Pancreas (tissue), 10 donors: ENCODE measurements around the gene ZNF334. TPM values are rescaled to one million over a fixed set of nuclear protein-coding genes. Genes with fewer than 3 reads are reported as not detected.

Experiments used
- ATAC-seq, 4 donors: fragments of 200-7000 bp; cut with Tn5 transposase; one replicate each; pipeline versions ENCODE4 v1.8.0 to v1.9.1; 2020; ENCODE audit warnings: mild to moderate bottlenecking in 4 of 4, moderate library complexity in 4 of 4
- DNase-seq, 6 donors: peaks; one replicate each; pipeline ENCODE4 v3.0.0-alpha.2; 2020
- FAIRE-seq: peaks from 2 replicates; lab custom pipeline; 2012; peaks lifted over from hg19 to GRCh38; lab: Jason Lieb, UNC
- H3K27ac ChIP-seq, 4 donors: fragments of 200-600 bp; sonication (generic); 1 replicate in 3 of 4; 2 replicates in 1 of 4; pipeline versions ENCODE4 v1.5.0 to v1.8.0; 2020
- H3K27me3 ChIP-seq, 4 donors: fragments of 200-600 bp; one replicate each; pipeline ENCODE4 v1.8.0; 2021
- H3K36me3 ChIP-seq, 3 donors: fragments of 200-600 bp; sonication (generic) in 1 of 3; one replicate each; pipeline versions ENCODE4 v1.5.0 to v1.8.0; 2020 to 2021
- H3K4me1 ChIP-seq, 3 donors: fragments of 200-600 bp; one replicate each; pipeline ENCODE4 v1.8.0; 2021
- H3K4me3 ChIP-seq, 4 donors: fragments of 200-600 bp; sonication (generic) in 2 of 4; one replicate each; pipeline versions ENCODE4 v1.5.0 to v1.8.0; 2020 to 2021
- H3K9me3 ChIP-seq, 4 donors: fragments of 200-600 bp; one replicate each; pipeline ENCODE4 v1.8.0; 2021
- CTCF ChIP-seq, 4 donors: fragments of 200-600 bp; sonication (generic) in 3 of 4; IDR thresholded peaks; one replicate each; pipeline versions ENCODE4 v1.5.0 to v1.8.0; 2021; ENCODE audit warnings: antibody characterized with exemption in 4 of 4
- WGBS, 2 donors: extraction: QIAGEN DNeasy Blood & Tissue Kit; methylation state at CpG; one replicate each; pipeline ENCODE4 v1.1.7; 2013; 5-methylcytosine and 5-hydroxymethylcytosine counted together
- intact Hi-C, 3 donors: fragments of 100-400 bp; cut with DNase I; formaldehyde crosslinking; loops; one replicate each; pipeline versions ENCODE4 v1.11.1 to v1.14.2; 2022
- polyA plus RNA-seq, 2 donors: library from polyadenylated mRNA; stranded (reverse); fragments of 200-250 nt; gene quantifications; one replicate each; pipeline ENCODE4 v1.2.3, GENCODE V29; 2013
- total RNA-seq, 6 donors: library from RNA; stranded (reverse); fragmentation: NEBNext Ultra II Directional in 4 of 6; extraction: Animal tissue kit (Norgen Biotek cat#: 25700) in 4 of 6; gene quantifications; one replicate each; pipeline versions ENCODE4 v1.2.1 to v1.2.4, GENCODE V29; 2021 to 2023
- donor health status: healthy with polysubstance abuse.
- donor health status: DM: no; HTN: no; CAD: no; lungs with moderate emphysema.
- donor health status: DM: no; HTN: no; CAD: no.
- donor health status: control.
- donor health status: control.
- donor health status: Bipolar disorder and iron deficiency.
- donor health status: DM: yes; HTN: yes; CAD: no.
- donor health status: DM: no; HTN: no; CAD: no.
- donor health status: DM: no; HTN: no; CAD: no.
- donor health status: DM: yes; HTN: yes; CAD: no.

ZNF334 gene
- total and polyA plus RNA-seq, 8 donors = 2.6 to 11.6 (median 4.3) TPM

DNA sequence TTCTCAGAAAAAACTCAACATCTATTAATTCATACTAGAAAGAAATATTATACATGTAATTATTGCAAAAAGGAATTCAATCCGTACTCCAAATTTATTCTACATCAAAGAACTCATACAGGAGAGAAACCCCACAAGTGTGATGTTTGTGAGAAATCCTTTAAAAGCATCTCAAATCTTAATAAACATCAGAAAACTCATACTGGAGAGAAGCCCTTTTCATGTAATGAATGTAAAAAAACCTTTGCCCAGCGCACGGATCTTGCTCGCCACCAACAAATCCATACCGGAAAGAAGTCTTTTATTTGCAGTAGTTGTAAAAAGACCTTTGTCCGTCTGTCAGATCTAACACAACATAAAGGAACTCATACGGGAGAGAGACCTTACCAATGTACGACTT is 22.0 kb downstream of the ZNF334 start:
- Histone ChIP-seq H3K4me1 (no peaks in the 10 kb centered on the region), H3K27me3 (no peaks in the 10 kb centered on the region), H3K36me3 (no peaks in the 10 kb centered on the region), H3K4me3 (no peak overlapping the region), H3K27ac (no peak overlapping the region), H3K9me3 (no peaks in the 10 kb centered on the region)
- ATAC-seq = no peak
- 84 to 95% methylated on average over 8 of the region's 8 CpGs for WGBS, 2 donors
- intact Hi-C loops = no loop called here
- DNase-seq = no peak
- FAIRE-seq = no peak
- TF ChIP-seq CTCF (IDR thresholded peaks at IDR 0.05) = no peak

GRCh38 chr20:46488451-46488850 is 24.9 kb downstream of the ZNF334 start:
- DNase-seq = no peak
- TF ChIP-seq CTCF (IDR thresholded peaks at IDR 0.05) = no peak
- ATAC-seq = no peak
- Histone ChIP-seq H3K4me1 (no peaks in the 10 kb centered on the region), H3K27ac (no peak overlapping the region), H3K36me3 (no peaks in the 10 kb centered on the region), H3K9me3 (no peaks in the 10 kb centered on the region), H3K27me3 (no peaks in the 10 kb centered on the region), H3K4me3 (no peak overlapping the region)
- 91 to 95% methylated on average over 3 of the region's 3 CpGs for WGBS, 2 donors
- intact Hi-C loops = no loop called here
- no peak for FAIRE-seq

- DNase-seq (no peak), FAIRE-seq (no peak), ATAC-seq (no peak)
- TF ChIP-seq CTCF (IDR thresholded peaks at IDR 0.05) = no peak
- H3K27me3 ChIP-seq = no peaks in the 10 kb centered on the region
- 41 to 53% methylated on average over 2 of the region's 2 CpGs for WGBS, 2 donors
- no peaks in the 10 kb centered on the region for H3K4me1 ChIP-seq
- intact Hi-C loops = no loop called here
- H3K4me3 ChIP-seq = no peak overlapping the region
- H3K36me3 ChIP-seq = no peaks in the 10 kb centered on the region
- H3K27ac ChIP-seq = no peak overlapping the region
- H3K9me3 ChIP-seq = no peaks in the 10 kb centered on the region
Observed at GRCh38 chr20:46487628-46488027, 25.7 kb downstream of the ZNF334 start.

DNA sequence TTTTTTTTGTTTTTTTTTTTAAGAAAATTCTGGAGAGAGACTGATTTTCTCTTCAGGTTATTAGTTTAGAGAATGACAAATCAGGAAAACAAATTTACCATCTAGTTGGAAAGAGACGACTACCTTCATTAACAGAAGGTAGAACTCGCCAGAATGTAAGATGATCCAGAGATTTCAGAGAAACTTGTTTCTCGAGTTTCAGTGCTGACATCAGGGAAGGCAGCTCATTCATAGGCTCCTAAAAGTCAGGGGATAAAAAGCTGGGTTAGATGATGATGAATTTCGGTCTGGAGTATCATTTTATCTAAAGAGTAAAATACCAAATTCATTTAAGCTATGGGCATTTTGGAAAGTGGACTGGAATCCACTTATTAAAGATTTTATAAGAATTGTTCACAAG is 27.9 kb downstream of the ZNF334 start:
- ATAC-seq (no peak), FAIRE-seq (no peak), DNase-seq (no peak)
- H3K27ac ChIP-seq = no peak overlapping the region
- 17 to 20% methylated on average over 4 of the region's 4 CpGs for WGBS, 2 donors
- H3K36me3 ChIP-seq = no peaks in the 10 kb centered on the region
- TF ChIP-seq CTCF (IDR thresholded peaks at IDR 0.05) = no peak
- H3K4me1 ChIP-seq = no peaks in the 10 kb centered on the region
- intact Hi-C loops = no loop called here
- H3K4me3 ChIP-seq = no peak overlapping the region
- H3K27me3 ChIP-seq = no peaks in the 10 kb centered on the region
- H3K9me3 ChIP-seq = no peaks in the 10 kb centered on the region

DNA sequence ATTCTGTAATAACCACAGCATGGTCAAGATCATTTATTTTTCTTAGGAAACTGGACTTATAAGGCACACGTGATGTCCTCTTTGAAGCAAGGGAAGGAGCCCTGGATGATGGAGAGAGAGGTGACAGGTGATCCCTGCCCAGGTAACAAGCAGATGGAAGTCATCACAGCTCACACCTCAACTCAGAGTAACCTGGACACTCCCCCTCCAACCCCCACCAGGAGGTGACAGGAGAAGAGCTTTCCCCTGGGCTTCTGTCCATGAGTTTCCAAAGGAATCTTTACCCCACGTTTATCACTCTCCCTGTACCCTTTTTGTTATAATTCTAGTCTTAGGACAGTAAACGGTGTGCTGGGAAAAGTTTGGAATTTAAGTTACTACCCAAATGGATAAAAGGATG is 28.4 kb downstream of the ZNF334 start:
- DNase-seq (no peak), ATAC-seq (no peak), FAIRE-seq (no peak)
- Histone ChIP-seq H3K36me3 (no peaks in the 10 kb centered on the region), H3K4me1 (no peaks in the 10 kb centered on the region), H3K27me3 (no peaks in the 10 kb centered on the region), H3K4me3 (no peak overlapping the region), H3K9me3 (no peaks in the 10 kb centered on the region), H3K27ac (no peak overlapping the region)
- TF ChIP-seq CTCF (IDR thresholded peaks at IDR 0.05) = no peak
- intact Hi-C loops = no loop called here
- 43 to 49% methylated on average over 3 of the region's 3 CpGs for WGBS, 2 donors
